Retinal pigment epithelial cell (primary cell): ENCODE results near the gene ZDHHC8.

Experiments used
- DNase-seq: peaks from one replicate; pipeline ENCODE4 v3.0.0-alpha.2; 2010; ENCODE audit warnings: low read depth
- H3K4me3 ChIP-seq: 2 replicates; pipeline ENCODE4 v1.5.1; 2011; ENCODE audit warnings: mild to moderate bottlenecking, low read length, control low read depth, moderate library complexity
- TF ChIP-seq, protein P1 (sequence below): conservative IDR thresholded peaks from 2 replicates; pipeline ENCODE4 v1.5.1; 2011; ENCODE audit warnings: low read depth, low read length, control low read depth, inconsistent platforms

ZDHHC8 gene

DNA sequence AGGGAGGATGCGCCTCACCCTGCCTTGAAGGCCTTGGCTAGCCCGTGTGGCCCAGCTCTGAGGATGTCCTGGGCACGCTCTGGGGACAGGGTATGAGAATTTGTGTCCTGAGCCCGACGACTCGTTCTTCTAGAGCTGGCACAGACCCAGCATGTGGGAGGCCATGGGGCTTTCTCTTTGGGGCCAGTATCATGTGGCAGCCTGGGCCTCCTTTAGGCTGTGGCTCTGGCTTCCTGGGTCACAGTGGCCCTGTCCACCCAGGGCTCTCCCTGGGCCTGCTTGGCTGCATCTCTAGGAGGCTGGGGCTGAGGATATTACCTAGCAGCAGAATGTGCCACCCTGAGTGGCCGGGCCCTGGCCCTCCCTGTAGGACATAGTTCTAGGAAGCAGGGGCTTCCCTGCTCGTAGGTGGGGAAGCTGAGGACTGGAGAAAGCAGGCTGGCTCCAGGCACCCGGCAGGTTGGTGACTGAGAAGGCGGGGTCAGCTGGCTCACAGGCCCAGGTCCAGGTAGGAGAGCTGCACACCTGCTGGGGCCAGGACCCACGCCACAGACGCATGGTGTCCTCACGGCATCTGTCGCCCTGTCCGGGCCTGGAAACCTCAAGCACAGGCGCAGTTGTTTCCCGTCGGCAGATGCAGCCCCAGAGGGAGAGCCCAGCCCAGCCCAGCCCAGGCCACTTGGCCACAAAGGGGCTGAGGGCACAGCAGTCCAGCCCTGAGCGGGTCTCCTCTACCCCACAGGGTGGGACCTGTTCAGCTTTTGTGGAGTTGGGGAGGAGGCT, 12.5 kb downstream of the ZDHHC8 start:
- no peak overlapping the region for H3K4me3 ChIP-seq
- no peak for DNase-seq
- TF ChIP-seq, protein P1, sequence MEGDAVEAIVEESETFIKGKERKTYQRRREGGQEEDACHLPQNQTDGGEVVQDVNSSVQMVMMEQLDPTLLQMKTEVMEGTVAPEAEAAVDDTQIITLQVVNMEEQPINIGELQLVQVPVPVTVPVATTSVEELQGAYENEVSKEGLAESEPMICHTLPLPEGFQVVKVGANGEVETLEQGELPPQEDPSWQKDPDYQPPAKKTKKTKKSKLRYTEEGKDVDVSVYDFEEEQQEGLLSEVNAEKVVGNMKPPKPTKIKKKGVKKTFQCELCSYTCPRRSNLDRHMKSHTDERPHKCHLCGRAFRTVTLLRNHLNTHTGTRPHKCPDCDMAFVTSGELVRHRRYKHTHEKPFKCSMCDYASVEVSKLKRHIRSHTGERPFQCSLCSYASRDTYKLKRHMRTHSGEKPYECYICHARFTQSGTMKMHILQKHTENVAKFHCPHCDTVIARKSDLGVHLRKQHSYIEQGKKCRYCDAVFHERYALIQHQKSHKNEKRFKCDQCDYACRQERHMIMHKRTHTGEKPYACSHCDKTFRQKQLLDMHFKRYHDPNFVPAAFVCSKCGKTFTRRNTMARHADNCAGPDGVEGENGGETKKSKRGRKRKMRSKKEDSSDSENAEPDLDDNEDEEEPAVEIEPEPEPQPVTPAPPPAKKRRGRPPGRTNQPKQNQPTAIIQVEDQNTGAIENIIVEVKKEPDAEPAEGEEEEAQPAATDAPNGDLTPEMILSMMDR: no peak

DNA sequence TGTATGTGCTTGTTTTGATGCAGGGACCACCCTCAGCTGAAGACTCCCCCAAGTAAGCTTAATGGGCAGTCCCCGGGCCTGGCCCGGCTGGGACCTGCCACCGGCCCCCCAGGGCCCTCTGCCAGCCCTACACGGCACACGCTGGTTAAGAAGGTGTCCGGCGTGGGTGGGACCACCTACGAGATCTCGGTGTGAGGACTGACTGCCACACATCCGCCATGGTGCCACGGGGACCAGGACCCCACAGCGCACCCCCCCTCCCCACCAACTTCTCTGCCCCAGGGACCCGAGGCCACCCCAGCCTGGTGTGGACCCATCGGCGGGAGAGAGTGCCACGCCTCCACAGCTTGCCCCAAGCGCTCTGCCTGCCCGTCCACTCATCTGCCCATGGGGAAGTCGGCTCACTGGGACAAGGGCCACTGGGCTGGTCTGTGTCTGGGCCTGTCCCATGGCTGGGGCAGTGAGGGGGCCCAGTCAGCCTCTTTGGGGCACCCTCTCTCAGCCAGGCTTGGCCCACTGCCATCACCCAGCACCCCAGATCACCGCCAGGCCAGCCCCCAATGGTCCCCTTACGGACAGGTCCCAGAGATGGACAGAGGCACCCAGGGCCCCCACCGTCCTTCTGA, 13.7 kb downstream of the ZDHHC8 start:
- no peak for DNase-seq
- TF ChIP-seq, protein P1: no peak

DNA sequence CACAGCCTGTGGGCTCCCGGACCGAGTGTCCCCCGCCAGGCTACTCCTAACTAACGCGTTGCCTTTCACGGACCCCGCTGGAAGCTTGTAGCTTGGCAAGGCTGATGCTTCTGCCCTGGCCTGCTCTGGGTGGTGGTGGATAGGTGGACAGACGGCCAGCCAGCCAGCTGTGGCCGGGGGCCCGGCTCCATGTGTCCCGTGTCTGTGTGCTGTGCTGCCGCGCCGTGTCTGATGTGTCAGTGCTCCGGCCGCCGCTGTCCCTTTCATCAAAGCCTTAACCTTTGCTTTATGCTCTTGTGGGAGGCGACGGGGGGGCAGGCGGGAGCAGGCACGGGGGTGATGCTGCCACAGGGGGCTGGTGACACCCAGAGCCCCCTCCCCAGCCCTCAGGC, 14.2 kb downstream of the ZDHHC8 start:
- no peak overlapping the region for H3K4me3 ChIP-seq
- TF ChIP-seq, protein P1: no peak
- DNase-seq: no peak

More for the DNA sequence above, 13.7 kb downstream of the ZDHHC8 start:
- H3K4me3 ChIP-seq: no peak overlapping the region

DNA sequence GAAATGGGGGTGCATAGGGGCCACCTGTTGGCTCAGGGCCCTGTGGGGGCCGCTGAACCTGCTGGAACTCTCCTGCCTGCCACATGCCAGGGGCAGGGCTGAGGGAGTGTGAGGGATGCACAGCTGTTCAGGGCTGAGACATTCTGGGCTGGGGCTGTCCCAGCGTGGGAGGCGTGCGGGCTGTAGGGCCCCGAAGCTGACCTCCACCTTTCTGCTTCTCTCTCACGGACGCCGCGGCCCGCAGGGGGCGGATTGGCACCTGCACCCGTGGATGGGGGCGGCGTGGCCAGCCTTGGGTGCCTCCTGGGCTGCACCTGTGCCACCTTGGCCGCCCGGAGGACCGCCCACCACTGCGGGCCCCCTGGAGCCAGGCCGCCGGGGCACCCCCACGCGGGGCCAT, 15.2 kb downstream of the ZDHHC8 start:
- TF ChIP-seq, protein P1: no peak
- H3K4me3 ChIP-seq: no peak overlapping the region
- no peak for DNase-seq

GRCh38 chr22:20147237-20147988, 15.8 kb downstream of the ZDHHC8 start:
- no peak overlapping the region for H3K4me3 ChIP-seq
- TF ChIP-seq, protein P1: no peak
- no peak for DNase-seq

DNA sequence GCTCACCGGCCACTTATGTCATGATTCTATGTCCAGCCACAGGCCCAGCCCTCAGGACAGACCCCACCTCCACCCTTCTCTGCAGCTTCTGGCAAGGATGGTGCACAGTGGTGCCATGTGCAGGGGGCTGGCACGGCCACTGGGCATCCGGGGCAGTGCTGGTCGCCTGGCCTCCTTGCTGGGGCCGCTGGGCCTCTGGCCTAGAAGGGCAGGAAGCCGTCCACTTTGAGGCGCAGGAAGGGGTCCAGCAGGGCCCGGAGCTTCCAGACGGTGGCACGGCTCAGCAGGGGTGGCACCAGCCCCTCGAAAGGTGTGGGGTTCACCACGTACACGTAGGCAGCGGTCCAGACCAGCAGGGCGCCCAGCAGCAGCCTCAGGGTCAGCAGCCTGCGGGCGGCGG, 16.8 kb downstream of the ZDHHC8 start:
- TF ChIP-seq, protein P1: no peak
- no peak overlapping the region for H3K4me3 ChIP-seq
- DNase-seq: no peak
